Body of pancreas (tissue), 4 donors: ENCODE results near the gene PDZRN3. TPM values are rescaled to one million over a fixed set of nuclear protein-coding genes. Genes with fewer than 3 reads are reported as not detected.

Experiments used
- ATAC-seq: fragments of 150-250 bp; one replicate; pipeline ENCODE4 v1.9.1; 2016
- DNase-seq, 4 donors: peaks; one replicate each; pipeline ENCODE4 v3.0.0-alpha.2; 2019
- H3K27ac ChIP-seq, 4 donors: fragments of 200-600 bp; sonication (generic); 1 replicate in 3 of 4; 2 replicates in 1 of 4; pipeline versions ENCODE4 v1.5.1 to v1.6.1; 2016 to 2019; ENCODE audit warnings: mild to moderate bottlenecking in 1 of 4, mixed read lengths in 1 of 4, moderate library complexity in 1 of 4
- H3K27me3 ChIP-seq, 2 donors: fragments of 200-600 bp; sonication (generic); one replicate each; pipeline ENCODE4 v1.6.0; 2016; ENCODE audit warnings: mild to moderate bottlenecking in 1 of 2
- H3K36me3 ChIP-seq, 2 donors: fragments of 200-600 bp; sonication (generic); replicated peaks in 1 of 2; 2 replicates each; pipeline ENCODE4 v1.5.1; 2016; ENCODE audit warnings: low read depth in 2 of 2; ENCODE audit not compliant: insufficient read depth in 1 of 2
- H3K4me1 ChIP-seq: fragments of 200-600 bp; sonication (generic); one replicate; pipeline ENCODE4 v1.6.0; 2016
- H3K4me3 ChIP-seq, 2 donors: fragments of 200-600 bp; sonication (generic); 1 replicate in 1 of 2; 2 replicates in 1 of 2; pipeline ENCODE4 v1.5.1; 2016 to 2019
- H3K9me3 ChIP-seq, 3 donors: fragments of 200-600 bp; sonication (generic); 1 replicate in 2 of 3; 2 replicates in 1 of 3; pipeline ENCODE4 v1.5.1; 2016
- POLR2A ChIP-seq, 3 donors: fragments of 450-650 bp; IDR thresholded peaks; one replicate each; pipeline ENCODE4 v1.6.1; 2016; ENCODE audit warnings: antibody characterized with exemption in 3 of 3, mild to moderate bottlenecking in 2 of 3
- WGBS, 2 donors: methylation state at CpG; one replicate each; pipeline ENCODE4 v1.1.5; 2017; 5-methylcytosine and 5-hydroxymethylcytosine counted together
- intact Hi-C: fragments of 100-400 bp; cut with DNase I; formaldehyde crosslinking; loops from one replicate; pipeline ENCODE4 v1.15.1; 2023
- total RNA-seq, 2 donors: library from RNA; depleted of rRNA; stranded (reverse); fragments of >200 nt; gene quantifications; one replicate each; pipeline ENCODE4 v1.1.0, GENCODE V29; 2016
- TF ChIP-seq, protein P1 (sequence below), 7 experiments: fragments of 450-650 bp in 4 of 7; fragments of 200-600 bp in 3 of 7; sonication (generic) in 3 of 7; IDR thresholded peaks; one replicate each; pipeline ENCODE4 v1.5.1; 2016 to 2019; ENCODE audit warnings: antibody characterized with exemption in 7 of 7

Gene PDZRN3
- total RNA-seq, 2 donors from 2014 or later, result 18.9 to 41.9 TPM

DNA sequence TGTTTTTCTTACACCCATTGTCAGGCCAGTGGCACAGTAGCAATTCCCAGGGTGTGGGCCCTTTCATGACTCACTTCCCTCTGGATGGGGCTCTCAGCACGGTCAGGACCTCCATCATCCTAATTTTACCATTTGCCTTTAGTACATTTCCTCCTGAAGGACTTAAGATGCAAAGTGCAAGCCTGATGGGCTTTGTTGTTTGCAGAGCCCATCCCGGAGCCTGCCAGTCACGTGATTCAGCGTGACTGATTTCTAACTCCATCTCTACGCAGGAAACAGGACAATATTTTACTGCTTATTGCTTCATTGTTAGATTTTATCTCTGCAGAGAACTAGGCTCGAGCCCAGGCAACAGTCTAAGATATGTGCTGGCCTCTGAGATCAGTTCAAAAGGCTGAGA lies 223.7 kb downstream of the PDZRN3 start:
- ATAC-seq, result no peak
- H3K9me3 ChIP-seq, result no peaks in the 10 kb centered on the region
- 75 to 82% methylated on average over 6 of the region's 6 CpGs for WGBS, 2 donors
- H3K4me1 ChIP-seq, result peaks cover 9% of the 10 kb centered on the region
- H3K4me3 ChIP-seq, result no peak overlapping the region
- no peaks in the 10 kb centered on the region for H3K36me3 ChIP-seq
- intact Hi-C loops, result no loop called here
- no peak for DNase-seq
- H3K27me3 ChIP-seq, result no peaks in the 10 kb centered on the region
- TF ChIP-seq, protein P1, sequence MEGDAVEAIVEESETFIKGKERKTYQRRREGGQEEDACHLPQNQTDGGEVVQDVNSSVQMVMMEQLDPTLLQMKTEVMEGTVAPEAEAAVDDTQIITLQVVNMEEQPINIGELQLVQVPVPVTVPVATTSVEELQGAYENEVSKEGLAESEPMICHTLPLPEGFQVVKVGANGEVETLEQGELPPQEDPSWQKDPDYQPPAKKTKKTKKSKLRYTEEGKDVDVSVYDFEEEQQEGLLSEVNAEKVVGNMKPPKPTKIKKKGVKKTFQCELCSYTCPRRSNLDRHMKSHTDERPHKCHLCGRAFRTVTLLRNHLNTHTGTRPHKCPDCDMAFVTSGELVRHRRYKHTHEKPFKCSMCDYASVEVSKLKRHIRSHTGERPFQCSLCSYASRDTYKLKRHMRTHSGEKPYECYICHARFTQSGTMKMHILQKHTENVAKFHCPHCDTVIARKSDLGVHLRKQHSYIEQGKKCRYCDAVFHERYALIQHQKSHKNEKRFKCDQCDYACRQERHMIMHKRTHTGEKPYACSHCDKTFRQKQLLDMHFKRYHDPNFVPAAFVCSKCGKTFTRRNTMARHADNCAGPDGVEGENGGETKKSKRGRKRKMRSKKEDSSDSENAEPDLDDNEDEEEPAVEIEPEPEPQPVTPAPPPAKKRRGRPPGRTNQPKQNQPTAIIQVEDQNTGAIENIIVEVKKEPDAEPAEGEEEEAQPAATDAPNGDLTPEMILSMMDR (IDR thresholded peaks at IDR 0.05), result no peak
- no peak for TF ChIP-seq POLR2A (IDR thresholded peaks at IDR 0.05)
- no peak overlapping the region for H3K27ac ChIP-seq

DNA sequence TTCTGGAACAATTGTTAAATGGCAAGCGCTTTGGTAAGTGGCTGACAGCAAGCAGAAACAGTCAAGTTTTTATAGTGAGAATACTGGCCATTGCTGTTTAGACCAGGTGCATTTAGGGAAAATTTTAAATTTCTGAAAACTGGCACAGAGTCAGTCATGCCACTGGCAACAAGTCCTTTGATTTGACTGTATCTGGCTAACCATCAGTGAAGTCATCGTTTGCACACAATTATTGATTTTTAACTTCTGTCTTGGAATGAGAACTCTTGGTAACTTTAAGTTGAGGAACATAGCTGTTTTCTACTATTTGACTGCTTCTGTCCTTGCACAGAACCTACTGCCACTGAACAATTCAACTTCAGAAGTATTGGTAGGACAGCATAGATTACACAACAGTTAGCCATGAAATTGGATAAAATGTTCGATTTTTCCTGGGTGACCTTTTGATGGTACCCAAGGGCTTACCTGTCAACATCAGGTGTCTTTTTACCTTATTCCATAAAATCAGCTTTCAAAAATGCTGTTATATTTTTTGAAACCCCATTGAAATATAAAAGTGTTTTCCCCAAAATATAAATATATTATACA lies 225.0 kb downstream of the PDZRN3 start:
- H3K4me3 ChIP-seq, result no peak overlapping the region
- intact Hi-C loops, result no loop called here
- DNase-seq, result no peak
- H3K27ac ChIP-seq, result no peak overlapping the region
- H3K4me1 ChIP-seq, result peaks cover 9% of the 10 kb centered on the region
- TF ChIP-seq, protein P1 (IDR thresholded peaks at IDR 0.05), result no peak
- TF ChIP-seq POLR2A (IDR thresholded peaks at IDR 0.05), result no peak
- peak; percentile 48 for ATAC-seq
- no peaks in the 10 kb centered on the region for H3K36me3 ChIP-seq
- 57 to 58% methylated on average over 3 of the region's 3 CpGs for WGBS, 2 donors
- no peaks in the 10 kb centered on the region for H3K9me3 ChIP-seq
- no peaks in the 10 kb centered on the region for H3K27me3 ChIP-seq

DNA sequence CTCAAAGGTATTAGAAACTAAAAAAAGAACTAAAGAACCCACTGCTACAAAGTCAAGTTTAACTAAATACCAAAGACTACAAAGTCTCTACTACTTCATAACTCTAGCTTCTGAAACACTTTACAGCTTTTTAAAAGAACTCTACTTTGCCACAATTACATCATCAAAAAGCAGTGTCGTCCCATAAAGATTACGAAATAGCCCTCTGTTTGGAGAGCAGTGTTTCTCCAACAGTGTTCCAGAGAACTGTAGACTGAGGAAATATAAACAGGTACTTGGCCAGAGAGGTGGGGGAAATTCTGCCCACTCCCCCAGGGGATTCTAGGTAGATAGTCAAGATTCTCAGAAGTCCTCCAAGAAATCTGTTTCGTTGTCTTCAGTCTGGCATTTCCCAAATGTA lies 225.6 kb downstream of the PDZRN3 start:
- DNase-seq (no peak), ATAC-seq (peak; percentile 58)
- intact Hi-C loops, result no loop called here
- no peak for TF ChIP-seq POLR2A (IDR thresholded peaks at IDR 0.05)
- TF ChIP-seq, protein P1 (IDR thresholded peaks at IDR 0.05), result no peak
- WGBS, 2 donors, result 62 to 67% methylated on average over 3 of the region's 3 CpGs
- Histone ChIP-seq H3K4me1 (peaks cover 9% of the 10 kb centered on the region), H3K9me3 (no peaks in the 10 kb centered on the region), H3K4me3 (no peak overlapping the region), H3K27ac (no peak overlapping the region), H3K27me3 (no peaks in the 10 kb centered on the region), H3K36me3 (no peaks in the 10 kb centered on the region)

DNA sequence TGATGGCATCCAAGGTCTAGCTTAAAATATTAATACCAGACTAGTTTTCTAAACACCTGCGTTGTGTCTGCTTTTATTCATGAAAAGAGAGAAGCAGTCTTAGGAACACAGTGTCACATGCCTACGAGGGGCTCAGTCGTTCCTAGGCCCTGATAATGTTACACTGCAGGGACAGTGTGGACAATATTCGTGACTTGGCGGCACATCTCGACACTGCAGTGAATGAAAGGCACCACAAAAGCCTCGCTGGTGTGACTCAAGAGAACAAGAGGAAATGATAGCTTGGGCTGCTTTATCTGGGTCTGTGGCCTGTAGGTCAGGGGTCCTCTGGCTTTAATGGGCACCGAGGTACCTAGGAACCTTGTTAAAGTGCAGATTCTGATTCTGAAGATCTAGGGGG lies 226.7 kb downstream of the PDZRN3 start:
- H3K4me3 ChIP-seq, result no peak overlapping the region
- TF ChIP-seq, protein P1 (IDR thresholded peaks at IDR 0.05), result no peak
- TF ChIP-seq POLR2A (IDR thresholded peaks at IDR 0.05), result no peak

DNA sequence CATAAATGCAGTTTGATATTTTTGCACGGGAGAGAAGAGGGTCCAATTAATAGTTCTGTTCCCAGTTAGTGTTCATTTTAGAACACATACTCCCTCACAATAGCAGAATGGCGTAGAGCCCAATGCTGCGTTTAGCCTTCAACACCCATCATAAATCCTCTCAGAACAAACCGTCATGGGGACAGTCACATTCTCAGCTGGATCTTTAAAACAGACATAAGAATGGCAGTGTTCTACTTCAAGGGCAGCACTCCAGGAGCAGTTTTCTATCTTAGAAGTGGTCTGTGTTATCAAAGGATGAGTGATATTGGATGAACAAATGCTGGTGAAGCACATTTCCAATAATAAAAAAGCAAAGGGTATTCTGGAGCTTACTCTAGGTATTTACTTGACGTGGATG lies 230.5 kb downstream of the PDZRN3 start:
- Histone ChIP-seq H3K4me1 (peaks cover 2% of the 10 kb centered on the region), H3K27me3 (no peaks in the 10 kb centered on the region), H3K27ac (no peak overlapping the region), H3K36me3 (no peaks in the 10 kb centered on the region), H3K4me3 (no peak overlapping the region), H3K9me3 (no peaks in the 10 kb centered on the region)
- intact Hi-C loops, result no loop called here
- no peak for ATAC-seq
- TF ChIP-seq, protein P1 (IDR thresholded peaks at IDR 0.05), result no peak
- no peak for TF ChIP-seq POLR2A (IDR thresholded peaks at IDR 0.05)
- DNase-seq, result no peak
- WGBS, 2 donors, result 81 to 82% methylated on average over 5 of the region's 5 CpGs

More for the DNA sequence above, 226.7 kb downstream of the PDZRN3 start:
- no peaks in the 10 kb centered on the region for H3K36me3 ChIP-seq
- intact Hi-C loops, result no loop called here
- H3K9me3 ChIP-seq, result no peaks in the 10 kb centered on the region
- WGBS, 2 donors, result 86 to 91% methylated on average over 8 of the region's 8 CpGs
- ATAC-seq (no peak), DNase-seq (no peak)
- no peak overlapping the region for H3K27ac ChIP-seq
- H3K4me1 ChIP-seq, result peaks cover 9% of the 10 kb centered on the region
- no peaks in the 10 kb centered on the region for H3K27me3 ChIP-seq
